ENCODE measurements around the gene BANF2. TPM values are rescaled to one million over a fixed set of nuclear protein-coding genes. Genes with fewer than 3 reads are reported as not detected.

Gene BANF2
- total RNA-seq, 2 experiments from 2014 or later = not detected

GRCh38 chr20:17785007-17785406 lies 85.2 kb downstream of the BANF2 start:
- Mint-ChIP-seq H3K27me3 (ENCODE audit: low read depth) (no peaks in the 10 kb centered on the region), H3K27ac (no peak overlapping the region), H3K36me3 (ENCODE audit: low read depth) (no peaks in the 10 kb centered on the region), H3K4me3 (no peak overlapping the region), H3K4me1 (ENCODE audit: low read depth) (no peaks in the 10 kb centered on the region), H3K9me3 (no peaks in the 10 kb centered on the region)
- intact Hi-C loops (cut with micrococcal nuclease) = no loop called here
- CTCF ChIA-PET = interaction anchor here (0.5 to 0.6 kb wide), 2 partner anchors 119 to 539 kb away, joined by 3 read pairs; no protein-coding TSS in a partner anchor
- no peak for DNase-seq

Other genes with a start within 250 kb of the BANF2 start
- under 1 TPM in 1 of 2 experiments, not detected in 1; 0.19 TPM for gene BFSP1, start 168.6 kb upstream of the BANF2 start, total RNA-seq
- gene DSTN, start 129.9 kb upstream of the BANF2 start, total RNA-seq = 10 to 100 TPM; 68.9 to 69.7 TPM
- 10 to 100 TPM; 19.6 to 20.0 TPM for gene RRBP1, start 17.7 kb upstream of the BANF2 start, total RNA-seq

All from activated naive CD4-positive, alpha-beta T cell treated with anti-CD3 and anti-CD28 coated beads for 36 hours (primary cell).